H1 (cell line): ENCODE measurements around the gene TMEM106C. TPM values are rescaled to one million over a fixed set of nuclear protein-coding genes. Genes with fewer than 3 reads are reported as not detected.
A peak's percentile ranks its signal among the peaks of the same experiment; 100 is the strongest.

Source experiments
- CTCF ChIA-PET: fragments of 300-600 bp; sonication (Branson Sonifier 250); formaldehyde crosslinking; loops from one replicate; lab custom pipeline; 2021; ENCODE audit not compliant: partially characterized antibody; lab: Charles Lee
- POLR2A ChIA-PET: fragments of 300-600 bp; sonication (Branson Sonifier 250); formaldehyde crosslinking; loops from one replicate; lab custom pipeline; 2021; ENCODE audit warnings: inconsistent platforms; ENCODE audit not compliant: partially characterized antibody; lab: Charles Lee
- DNase-seq, 2 experiments: peaks; one replicate each; pipeline versions ENCODE4 v3.0.0 to v3.0.0-alpha.2; 2010 to 2022; ENCODE audit warnings: low spot score in 2 of 2, low read depth in 1 of 2, mixed read lengths in 1 of 2
- FAIRE-seq: peaks from 2 replicates; lab custom pipeline; 2011; peaks lifted over from hg19 to GRCh38; lab: Jason Lieb, UNC
- H2AFZ ChIP-seq: 2 replicates; pipeline ENCODE4 v1.8.1; 2012; ENCODE audit warnings: low read length, inconsistent platforms
- H2AK5ac ChIP-seq: 2 replicates; pipeline ENCODE4 v1.6.1; 2013; ENCODE audit warnings: low read depth, low read length
- H2BK120ac ChIP-seq: replicated peaks from 2 replicates; pipeline ENCODE3; 2013; ENCODE audit warnings: low read depth, low read length, inconsistent platforms
- H2BK12ac ChIP-seq: 2 replicates; pipeline ENCODE4 v1.6.1; 2013; ENCODE audit warnings: low read depth, low read length
- H2BK15ac ChIP-seq: 2 replicates; pipeline ENCODE4 v1.6.1; 2013; ENCODE audit warnings: low read length
- H2BK20ac ChIP-seq: 2 replicates; pipeline ENCODE4 v1.6.1; 2013; ENCODE audit warnings: low read length
- H2BK5ac ChIP-seq: 2 replicates; pipeline ENCODE4 v1.6.1; 2013; ENCODE audit warnings: low read depth, low read length
- H3K14ac ChIP-seq: 2 replicates; pipeline ENCODE4 v1.6.1; 2013; ENCODE audit warnings: inconsistent platforms; ENCODE audit not compliant: insufficient read length
- H3K18ac ChIP-seq: 2 replicates; pipeline ENCODE4 v1.6.1; 2013; ENCODE audit warnings: low read length; ENCODE audit errors: extremely low read depth
- H3K23ac ChIP-seq: 2 replicates; pipeline ENCODE4 v1.6.1; 2013; ENCODE audit warnings: inconsistent platforms; ENCODE audit not compliant: insufficient read length
- H3K23me2 ChIP-seq: 2 replicates; pipeline ENCODE4 v1.6.1; 2013; ENCODE audit warnings: low read depth, low read length
- H3K27ac ChIP-seq: 2 replicates; pipeline ENCODE4 v1.6.1; 2011; ENCODE audit warnings: low read depth, low read length, inconsistent platforms
- H3K27me3 ChIP-seq, 4 experiments: replicated peaks in 1 of 4; 1 replicate in 1 of 4; 2 replicates in 3 of 4; pipeline versions ENCODE4 v1.6.1 to v1.8.1; 2011 to 2013; ENCODE audit warnings: low read length in 3 of 4, mild to moderate bottlenecking in 3 of 4, inconsistent platforms in 2 of 4, mixed read lengths in 2 of 4, moderate library complexity in 1 of 4; ENCODE audit not compliant: control insufficient read depth in 3 of 4, insufficient read depth in 3 of 4; ENCODE audit errors: extremely low read depth in 1 of 4
- H3K36me3 ChIP-seq, 4 experiments: 2 replicates each; pipeline versions ENCODE4 v1.6.1 to v1.8.1; 2011 to 2013; ENCODE audit warnings: mild to moderate bottlenecking in 4 of 4, low read length in 3 of 4, moderate library complexity in 2 of 4, control low read depth in 1 of 4, inconsistent platforms in 1 of 4; ENCODE audit not compliant: insufficient read depth in 4 of 4, control insufficient read depth in 2 of 4
- H3K4ac ChIP-seq: replicated peaks from 2 replicates; pipeline ENCODE3; 2013; ENCODE audit warnings: low read length, low read depth, mixed read lengths, inconsistent platforms; ENCODE audit not compliant: insufficient read length
- H3K4me1 ChIP-seq, 4 experiments: replicated peaks in 1 of 4; 1 replicate in 1 of 4; 2 replicates in 3 of 4; pipeline versions ENCODE4 v1.6.1 to v1.8.1; 2011 to 2013; ENCODE audit warnings: low read length in 3 of 4, inconsistent platforms in 2 of 4, mixed read lengths in 1 of 4; ENCODE audit not compliant: insufficient read depth in 4 of 4, control insufficient read depth in 3 of 4
- H3K4me2 ChIP-seq, 2 experiments: 2 replicates each; pipeline versions ENCODE4 v1.6.1 to v1.8.1; 2011 to 2013; ENCODE audit warnings: low read depth in 2 of 2, low read length in 2 of 2, control low read depth in 1 of 2, inconsistent platforms in 1 of 2, mild to moderate bottlenecking in 1 of 2; ENCODE audit not compliant: insufficient read depth in 1 of 2
- H3K4me3 ChIP-seq, 4 experiments: fragments of 200-600, 300-600 bp in 1 of 4; sonication (generic), shearing (Covaris generic), sonication (Bioruptor Twin) in 1 of 4; 2 replicates each; pipeline versions ENCODE4 v1.5.1 to v1.8.1; 2011 to 2016; ENCODE audit warnings: low read length in 4 of 4, low read depth in 3 of 4, control low read depth in 2 of 4, inconsistent platforms in 2 of 4, mild to moderate bottlenecking in 2 of 4, mixed read lengths in 1 of 4, moderate library complexity in 1 of 4; ENCODE audit not compliant: insufficient read depth in 2 of 4; ENCODE audit errors: extremely low read depth in 1 of 4
- H3K56ac ChIP-seq: replicated peaks from 2 replicates; pipeline ENCODE3; 2013; ENCODE audit warnings: low read depth, mild to moderate bottlenecking, mixed read lengths, low read length, inconsistent platforms; ENCODE audit not compliant: insufficient read length
- H3K79me1 ChIP-seq: 2 replicates; pipeline ENCODE4 v1.6.1; 2013; ENCODE audit warnings: low read depth, low read length, control low read depth
- H3K79me2 ChIP-seq, 2 experiments: 2 replicates each; pipeline versions ENCODE4 v1.6.1 to v1.8.1; 2012 to 2013; ENCODE audit warnings: low read length in 2 of 2, mild to moderate bottlenecking in 2 of 2, inconsistent platforms in 1 of 2; ENCODE audit not compliant: insufficient read depth in 2 of 2, control insufficient read depth in 1 of 2
- H3K9ac ChIP-seq, 4 experiments: replicated peaks in 1 of 4; 1 replicate in 1 of 4; 2 replicates in 3 of 4; pipeline versions ENCODE4 v1.6.1 to v1.8.1; 2011 to 2013; ENCODE audit warnings: low read depth in 3 of 4, low read length in 3 of 4, control low read depth in 2 of 4, mild to moderate bottlenecking in 2 of 4, moderate library complexity in 2 of 4, inconsistent platforms in 1 of 4; ENCODE audit errors: extremely low read depth in 1 of 4
- H3K9me3 ChIP-seq, 2 experiments: 2 replicates each; pipeline versions ENCODE4 v1.6.1 to v1.8.1; 2012 to 2013; ENCODE audit warnings: mild to moderate bottlenecking in 2 of 2, moderate library complexity in 2 of 2, control low read depth in 1 of 2, inconsistent platforms in 1 of 2, low read depth in 1 of 2, low read length in 1 of 2, mixed read lengths in 1 of 2; ENCODE audit not compliant: insufficient read depth in 2 of 2
- H4K20me1 ChIP-seq, 2 experiments: replicated peaks in 1 of 2; 2 replicates each; pipeline versions ENCODE3 to v1.8.1; 2011 to 2013; ENCODE audit warnings: inconsistent platforms in 2 of 2, low read length in 2 of 2, mild to moderate bottlenecking in 1 of 2; ENCODE audit not compliant: insufficient read depth in 2 of 2, control insufficient read depth in 1 of 2
- H4K5ac ChIP-seq: 2 replicates; pipeline ENCODE4 v1.6.1; 2013; ENCODE audit warnings: low read length, low read depth, mixed read lengths, inconsistent platforms; ENCODE audit not compliant: insufficient read length
- H4K8ac ChIP-seq: 2 replicates; pipeline ENCODE4 v1.8.0; 2013; ENCODE audit warnings: mild to moderate bottlenecking, moderate library complexity, low read length, inconsistent platforms; ENCODE audit not compliant: insufficient read depth; ENCODE audit errors: extremely low read depth
- H4K91ac ChIP-seq: replicated peaks from 2 replicates; pipeline ENCODE3; 2013; ENCODE audit warnings: low read length, mixed read lengths, inconsistent platforms; ENCODE audit not compliant: insufficient read length
- CEBPB ChIP-seq: IDR thresholded peaks from 2 replicates; pipeline ENCODE4 v1.6.1; 2012; ENCODE audit warnings: low read depth, low read length
- CHD2 ChIP-seq: IDR thresholded peaks from 2 replicates; pipeline ENCODE4 v1.6.1; 2012; ENCODE audit warnings: low read length, improper control_type of control experiment
- EGR1 ChIP-seq: IDR thresholded peaks from 2 replicates; pipeline ENCODE4 v1.6.1; 2011; ENCODE audit warnings: low read depth, low read length, borderline replicate concordance
- EZH2 ChIP-seq: fragments of 200-600 bp; sonication (generic); IDR thresholded peaks from 2 replicates; pipeline ENCODE4 v1.7.1; 2012; ENCODE audit warnings: low read depth, mild to moderate bottlenecking, moderate library complexity, low read length, inconsistent platforms; ENCODE audit not compliant: severe bottlenecking
- POLR2A ChIP-seq, 2 experiments: IDR thresholded peaks; 1 replicate in 1 of 2; 2 replicates in 1 of 2; pipeline ENCODE4 v1.6.1; 2011; ENCODE audit warnings: low read depth in 2 of 2, low read length in 2 of 2, mild to moderate bottlenecking in 2 of 2; ENCODE audit errors: control extremely low read depth in 1 of 2
- POLR2AphosphoS5 ChIP-seq: IDR thresholded peaks from 2 replicates; pipeline ENCODE4 v1.6.1; 2011; ENCODE audit warnings: low read depth, low read length
- POU5F1 ChIP-seq: IDR thresholded peaks from 2 replicates; pipeline ENCODE4 v1.6.1; 2011; ENCODE audit warnings: low read depth, mild to moderate bottlenecking, low read length, moderate library complexity
- RNF2 ChIP-seq: fragments of 200-900, 300-1000 bp; sonication (generic); IDR thresholded peaks from 2 replicates; pipeline ENCODE4 v1.7.1; 2016; ENCODE audit warnings: borderline replicate concordance, low read depth, mild to moderate bottlenecking, antibody characterized with exemption, low read length; ENCODE audit not compliant: poor library complexity, severe bottlenecking; ENCODE audit errors: missing control alignments
- SAP30 ChIP-seq: fragments of 300-600 bp; sonication (generic); IDR thresholded peaks from 2 replicates; pipeline ENCODE4 v1.7.1; 2012; ENCODE audit warnings: low read length, moderate library complexity, mild to moderate bottlenecking, inconsistent platforms; ENCODE audit not compliant: insufficient read depth, insufficient replicate concordance
- SP2 ChIP-seq: IDR thresholded peaks from 2 replicates; pipeline ENCODE4 v1.6.1; 2012; ENCODE audit warnings: mild to moderate bottlenecking, low read length, inconsistent platforms
- WGBS, 2 experiments: shearing (Covaris generic) in 1 of 2; methylation state at CpG; one replicate each; pipeline versions ENCODE4 v1.1.6 to v1.1.7; 2013 to 2015; ENCODE audit warnings: low lambda C conversion rate in 2 of 2, mixed read lengths in 2 of 2, inconsistent platforms in 1 of 2, low coverage in 1 of 2, missing lambda C conversion rate in 1 of 2; ENCODE audit not compliant: insufficient replicate concordance in 2 of 2, insufficient coverage in 1 of 2, insufficient read length in 1 of 2; ENCODE audit errors: extremely low coverage in 1 of 2, missing lambda C conversion rate in 1 of 2; 5-methylcytosine and 5-hydroxymethylcytosine counted together
- polyA plus RNA-seq, 7 experiments: library from polyadenylated mRNA; depleted of rRNA in 3 of 7; stranded (reverse) in 5 of 7; unstranded in 2 of 7; fragments of >200 nt in 5 of 7; fragments of 200-250 nt in 2 of 7; gene quantifications; 1 replicate in 5 of 7; 2 replicates in 1 of 7; 4 replicates in 1 of 7; pipeline versions ENCODE4 v1.2.1 to v1.2.3, GENCODE V29; 2011 to 2013; ENCODE audit warnings: missing spikeins in 2 of 7, mixed read lengths in 2 of 7
- total RNA-seq: library from RNA; stranded (reverse); fragmentation: NEBNext Ultra II Directional; extraction: Animal tissue kit (Norgen Biotek cat#: 25700); gene quantifications from 2 replicates; pipeline ENCODE4 v1.2.1, GENCODE V29; 2021

Gene TMEM106C
- total and polyA plus RNA-seq, 2 of the 8 experiments (the other 6 are each of a cell fraction or from before 2014, with no cell fraction given) = 36.6 to 45.3 TPM

- Histone ChIP-seq H3K4me2 (peak within 1 kb of the TSS; percentile 90 to 99), H3K9me3 (no peaks in the 10 kb centered on the region), H3K4me1 (peaks cover 21 to 34% (median 22%) of the 10 kb centered on the region in 4 experiments), H2AFZ (peak within 1 kb of the TSS; percentile 1; the same call in 1 of the 2 replicates), H3K27me3 (peaks cover 79 to 100% (median 98%) of the 10 kb centered on the region in 4 experiments), H3K23ac (no peak within 1 kb of the TSS), H2AK5ac (no peak within 1 kb of the TSS), H2BK15ac (no peak within 1 kb of the TSS; the same call in 1 of the 2 replicates), H4K8ac (peak within 1 kb of the TSS; percentile 53), H2BK120ac (no peak within 1 kb of the TSS), H4K20me1 (peaks cover 5 to 21% of the 10 kb centered on the region in 2 experiments), H2BK5ac (peak within 1 kb of the TSS; percentile 45; the same call in 1 of the 2 replicates), H2BK20ac (peak within 1 kb of the TSS; percentile 87; the same call in 1 of the 2 replicates), H3K9ac (no peak within 1 kb of the TSS), H3K4ac (no peak within 1 kb of the TSS), H4K91ac (no peak within 1 kb of the TSS), H2BK12ac (peak within 1 kb of the TSS; percentile 72; the same call in 1 of the 2 replicates), H3K14ac (no peak within 1 kb of the TSS), H3K79me1 (no peaks in the 10 kb centered on the region; the same call in 1 of the 2 replicates), H3K27ac (no peak within 1 kb of the TSS), H3K56ac (no peak within 1 kb of the TSS), H4K5ac (no peak within 1 kb of the TSS), H3K79me2 (no peaks in the 10 kb centered on the region), H3K36me3 (no peaks in the 10 kb centered on the region), H3K23me2 (peaks cover 25% of the 10 kb centered on the region), H3K18ac (peak within 1 kb of the TSS; percentile 65), H3K4me3 (peak within 1 kb of the TSS; percentile 27 to 63 (median 52))
- no peak for FAIRE-seq
- ChIA-PET POLR2A (interaction anchor here (0.8 to 1.8 kb wide), 5 partner anchors 11 to 47 kb away, joined by 3 to 7 read pairs (median 3); partner anchors contain the start of gene TMEM106C), CTCF (interaction anchor here (1.2 to 3.6 kb wide), 6 partner anchors 11 to 28 kb away, joined by 3 to 21 read pairs (median 8); no protein-coding TSS in a partner anchor)
- peak in 1 of 2 experiments; percentile 88 for DNase-seq
- 2% methylated on average over 51 of the region's 83 CpGs; no CpG with 5 or more reads in 1 of the 2 experiments for WGBS, 2 experiments
- no peak for TF ChIP-seq CHD2
- no peak for TF ChIP-seq RNF2
- no peak for TF ChIP-seq SAP30
- TF ChIP-seq POLR2AphosphoS5 = no peak
- TF ChIP-seq POLR2A (IDR thresholded peaks at IDR 0.05; ENCODE audit: control extremely low read depth in 1 of 2, low read depth in 2 of 2, low read length in 2 of 2) = no peak
- no peak for TF ChIP-seq POU5F1
- TF ChIP-seq CEBPB = no peak
- peak; percentile 52; the same call in 1 of the 2 replicates for TF ChIP-seq EGR1
- TF ChIP-seq EZH2 = peak; percentile 77
- no peak for TF ChIP-seq SP2
Observed at GRCh38 chr12:48004053-48004941, 40.9 kb downstream of the TMEM106C start, which contains the start of gene COL2A1. Gene COL2A1, minus strand, starts transcription at chr12:48004476. Its CDS starts 155 bp downstream, at chr12:48004321.
